Upper lobe of left lung (tissue), 6 donors: ENCODE results near the gene PRKCH. TPM values are rescaled to one million over a fixed set of nuclear protein-coding genes. Genes with fewer than 3 reads are reported as not detected.

Experiments
- ATAC-seq, 2 donors: fragments of 200-7000 bp; cut with Tn5 transposase; one replicate each; pipeline ENCODE4 v1.9.1; 2022; ENCODE audit warnings: mild to moderate bottlenecking in 2 of 2, moderate library complexity in 2 of 2; ENCODE audit not compliant: low FRiP score in 2 of 2
- DNase-seq, 2 donors: peaks; one replicate each; pipeline ENCODE4 v3.0.0-alpha.2; 2019 to 2020
- H3K27ac ChIP-seq, 4 donors: fragments of 200-600 bp; sonication (generic); one replicate each; pipeline ENCODE4 v1.5.1; 2016 to 2019
- H3K27me3 ChIP-seq, 4 donors: fragments of 200-600 bp; sonication (generic); one replicate each; pipeline ENCODE4 v1.5.1; 2017 to 2019
- H3K36me3 ChIP-seq, 4 donors: fragments of 200-600 bp; sonication (generic); one replicate each; pipeline ENCODE4 v1.5.1; 2016 to 2019
- H3K4me1 ChIP-seq, 4 donors: fragments of 200-600 bp; sonication (generic); one replicate each; pipeline ENCODE4 v1.5.1; 2018 to 2019
- H3K4me3 ChIP-seq, 4 donors: fragments of 200-600 bp; sonication (generic); one replicate each; pipeline ENCODE4 v1.5.1; 2017 to 2019; ENCODE audit warnings: mild to moderate bottlenecking in 2 of 4, moderate library complexity in 1 of 4
- H3K9me3 ChIP-seq, 4 donors: fragments of 200-600 bp; sonication (generic); one replicate each; pipeline ENCODE4 v1.5.1; 2018 to 2019
- CTCF ChIP-seq, 6 experiments: fragments of 450-650 bp in 4 of 6; fragments of 200-600 bp in 2 of 6; sonication (generic) in 2 of 6; IDR thresholded peaks; one replicate each; pipeline ENCODE4 v1.5.1; 2016 to 2019; ENCODE audit warnings: antibody characterized with exemption in 6 of 6
- EP300 ChIP-seq, 4 donors: sonication (generic); formaldehyde crosslinking; IDR thresholded peaks; one replicate each; pipeline ENCODE4 v1.5.1; 2017; ENCODE audit warnings: antibody characterized with exemption in 4 of 4, control low read depth in 2 of 4
- POLR2A ChIP-seq, 4 donors: fragments of 450-650 bp; IDR thresholded peaks; one replicate each; pipeline ENCODE4 v1.5.1; 2016 to 2017; ENCODE audit warnings: antibody characterized with exemption in 4 of 4, mild to moderate bottlenecking in 2 of 4
- POLR2AphosphoS5 ChIP-seq, 2 donors: sonication (generic); formaldehyde crosslinking; IDR thresholded peaks; one replicate each; pipeline ENCODE4 v1.5.1; 2017; ENCODE audit warnings: antibody characterized with exemption in 2 of 2
- WGBS, 2 donors: methylation state at CpG; one replicate each; pipeline ENCODE4 v1.1.5; 2017 to 2018; 5-methylcytosine and 5-hydroxymethylcytosine counted together
- total RNA-seq, 6 donors: library from RNA; depleted of rRNA in 4 of 6; stranded (reverse); fragments of >200 nt in 4 of 6; gene quantifications; one replicate each; pipeline versions ENCODE4 v1.1.0 to v1.2.1, GENCODE V29; 2016 to 2021
- donor health status: DM: no; HTN: no; CAD: no; lungs with moderate emphysema.
- donor health status: DM: no; HTN: yes; CAD: no; lungs with severe emphysema.

PRKCH gene
- total RNA-seq, 6 donors from 2014 or later: 54.0 to 102 (median 76.6) TPM

DNA sequence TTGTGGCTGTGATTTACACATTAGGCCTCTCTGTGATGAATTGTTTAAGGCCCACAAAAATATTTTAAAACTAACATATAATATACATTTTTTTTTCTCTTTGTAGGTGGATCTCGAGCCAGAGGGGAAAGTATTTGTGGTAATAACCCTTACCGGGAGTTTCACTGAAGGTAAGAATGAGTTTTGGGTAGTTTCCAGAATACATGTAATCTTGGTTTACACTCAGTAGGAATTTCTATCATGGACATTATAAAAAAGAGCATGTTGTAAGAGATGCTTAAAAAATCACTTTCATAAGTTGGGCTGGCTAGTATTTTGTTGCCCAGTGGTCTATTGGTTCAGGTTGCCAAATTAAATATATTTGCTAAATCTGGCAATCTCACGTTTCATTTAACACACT is 69.7 kb downstream of the PRKCH start:
- no peaks in the 10 kb centered on the region for H3K27me3 ChIP-seq
- ATAC-seq: no peak
- DNase-seq: no peak
- no peak overlapping the region for H3K27ac ChIP-seq
- H3K4me3 ChIP-seq: no peak overlapping the region
- peaks cover 8 to 58% (median 27%) of the 10 kb centered on the region in 4 donors for H3K4me1 ChIP-seq
- no peak for TF ChIP-seq POLR2A (IDR thresholded peaks at IDR 0.05)
- TF ChIP-seq EP300 (IDR thresholded peaks at IDR 0.05): no peak
- TF ChIP-seq POLR2AphosphoS5 (IDR thresholded peaks at IDR 0.05): no peak
- TF ChIP-seq CTCF (IDR thresholded peaks at IDR 0.05): no peak
- WGBS, 2 donors: 54 to 59% methylated on average over 3 of the region's 3 CpGs
- no peaks in the 10 kb centered on the region for H3K36me3 ChIP-seq
- H3K9me3 ChIP-seq: no peaks in the 10 kb centered on the region

GRCh38 chr14:61392297-61392696 is 70.9 kb downstream of the PRKCH start:
- DNase-seq: no peak
- 69 to 70% methylated on average over 1 of the region's 1 CpG for WGBS, 2 donors
- TF ChIP-seq CTCF (IDR thresholded peaks at IDR 0.05) (no peak), POLR2AphosphoS5 (IDR thresholded peaks at IDR 0.05) (no peak), EP300 (IDR thresholded peaks at IDR 0.05) (no peak), POLR2A (IDR thresholded peaks at IDR 0.05) (no peak)

DNA sequence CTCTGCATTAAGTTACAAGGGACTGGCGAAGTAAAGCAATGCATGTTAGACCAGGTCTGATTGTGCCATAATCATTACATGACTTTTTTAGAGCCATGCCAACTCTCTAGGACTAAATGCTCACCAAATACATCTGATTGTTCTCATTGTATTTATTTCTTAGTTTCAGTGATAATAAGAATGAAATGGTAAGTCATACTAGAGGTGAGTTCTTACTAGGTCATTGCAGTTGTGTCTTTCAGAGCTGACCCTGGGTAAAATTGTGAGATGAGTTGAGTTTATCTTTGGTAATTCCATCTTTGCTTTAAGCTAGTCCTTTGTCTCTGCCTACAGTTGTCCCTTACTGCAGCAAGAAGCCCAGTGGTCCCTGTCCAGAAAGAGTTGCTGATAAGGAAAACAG is 73.2 kb downstream of the PRKCH start:
- peaks cover 3 to 26% (median 11%) of the 10 kb centered on the region in 4 donors for H3K4me1 ChIP-seq
- no peak for ATAC-seq
- H3K4me3 ChIP-seq: no peak overlapping the region
- H3K9me3 ChIP-seq: no peaks in the 10 kb centered on the region
- no peaks in the 10 kb centered on the region for H3K36me3 ChIP-seq
- H3K27ac ChIP-seq: no peak overlapping the region
- TF ChIP-seq EP300 (IDR thresholded peaks at IDR 0.05) (no peak), CTCF (IDR thresholded peaks at IDR 0.05) (no peak), POLR2A (IDR thresholded peaks at IDR 0.05) (no peak), POLR2AphosphoS5 (IDR thresholded peaks at IDR 0.05) (no peak)
- no peaks in the 10 kb centered on the region for H3K27me3 ChIP-seq
- 96% methylated on average over 1 of the region's 1 CpG for WGBS, 2 donors
- no peak for DNase-seq

More at GRCh38 chr14:61392297-61392696, 70.9 kb downstream of the PRKCH start:
- no peak overlapping the region for H3K27ac ChIP-seq
- no peak overlapping the region for H3K4me3 ChIP-seq
- no peaks in the 10 kb centered on the region for H3K9me3 ChIP-seq
- ATAC-seq: no peak
- H3K4me1 ChIP-seq: peaks cover 8 to 47% (median 19%) of the 10 kb centered on the region in 4 donors
- no peaks in the 10 kb centered on the region for H3K36me3 ChIP-seq
- no peaks in the 10 kb centered on the region for H3K27me3 ChIP-seq

- 74 to 89% methylated on average over 3 to 5 of the region's 6 CpGs for WGBS, 2 donors
- Histone ChIP-seq H3K4me3 (no peak overlapping the region), H3K4me1 (peaks cover 3 to 20% (median 9%) of the 10 kb centered on the region in 4 donors), H3K27me3 (no peaks in the 10 kb centered on the region), H3K27ac (no peak overlapping the region), H3K9me3 (no peaks in the 10 kb centered on the region), H3K36me3 (no peaks in the 10 kb centered on the region)
- DNase-seq (no peak), ATAC-seq (no peak)
- TF ChIP-seq POLR2A (IDR thresholded peaks at IDR 0.05): no peak
- TF ChIP-seq POLR2AphosphoS5 (IDR thresholded peaks at IDR 0.05): no peak
- TF ChIP-seq EP300 (IDR thresholded peaks at IDR 0.05): no peak
These were observed 73.8 kb downstream of the PRKCH start for GRCh38 chr14:61395115-61395725.

DNA sequence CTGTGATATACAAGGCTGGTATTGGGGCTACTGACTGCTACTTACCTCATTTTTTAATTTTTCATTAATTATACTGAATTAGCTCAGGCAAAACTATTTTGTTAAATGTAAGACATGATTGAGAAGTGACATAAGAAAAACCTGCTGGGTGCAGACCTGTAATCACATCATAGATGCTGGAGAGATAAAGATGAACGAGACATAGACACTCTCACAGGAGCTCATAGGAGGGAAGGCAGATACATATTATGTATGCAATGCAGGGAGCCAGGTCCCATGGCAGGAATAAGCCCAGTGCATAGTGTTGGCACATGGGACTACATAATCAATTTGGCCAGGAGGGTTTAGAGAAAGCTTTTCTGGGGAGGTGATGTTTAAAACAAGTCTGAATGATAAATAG is 74.9 kb downstream of the PRKCH start:
- WGBS, 2 donors: 85% methylated on average over 1 of the region's 1 CpG
- Histone ChIP-seq H3K27ac (no peak overlapping the region), H3K9me3 (no peaks in the 10 kb centered on the region), H3K4me1 (peaks cover 2 to 10% (median 6%) of the 10 kb centered on the region in 4 donors), H3K27me3 (no peaks in the 10 kb centered on the region), H3K36me3 (no peaks in the 10 kb centered on the region), H3K4me3 (no peak overlapping the region)
- TF ChIP-seq EP300 (IDR thresholded peaks at IDR 0.05) (no peak), POLR2A (IDR thresholded peaks at IDR 0.05) (no peak), CTCF (IDR thresholded peaks at IDR 0.05) (no peak)
- no peak for ATAC-seq
- no peak for DNase-seq
